HEK293T (cell line): ENCODE results near the gene IFT88.

Experiments
- ELF4 ChIP-seq: fragments of 450-650 bp; IDR thresholded peaks from 2 replicates; pipeline ENCODE4 v1.6.1; 2017; ENCODE audit warnings: antibody characterized with exemption
- SP1 ChIP-seq: fragments of 450-650 bp; IDR thresholded peaks from 2 replicates; pipeline ENCODE4 v1.6.1; 2017

DNA sequence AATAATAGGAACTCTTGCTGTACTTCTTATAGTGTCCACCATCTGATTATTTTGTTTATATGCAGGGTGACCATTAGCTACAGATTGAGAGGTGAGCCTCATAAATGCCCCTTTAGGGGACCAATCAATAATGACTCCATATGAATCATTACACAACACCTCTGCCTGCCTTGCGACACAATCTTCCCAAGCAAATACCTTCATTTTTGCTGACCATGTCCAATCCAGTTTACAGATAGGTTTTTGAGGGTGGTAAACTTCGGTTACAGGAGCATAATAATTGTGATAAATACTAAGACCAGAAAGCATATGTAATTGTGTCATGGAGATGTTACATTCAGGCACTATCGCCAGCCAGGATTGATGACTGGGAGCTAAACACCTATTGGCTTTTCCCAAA lies 112.9 kb downstream of the IFT88 start:
- TF ChIP-seq ELF4: no peak
- no peak for TF ChIP-seq SP1
